ENCODE data around the gene CNGB1. TPM values are rescaled to one million over a fixed set of nuclear protein-coding genes. Genes with fewer than 3 reads are reported as not detected.

The CNGB1 gene
- polyA plus RNA-seq, 1 of the 3 experiments (the other 2 are of a cell fraction), result 0.05 TPM

DNA sequence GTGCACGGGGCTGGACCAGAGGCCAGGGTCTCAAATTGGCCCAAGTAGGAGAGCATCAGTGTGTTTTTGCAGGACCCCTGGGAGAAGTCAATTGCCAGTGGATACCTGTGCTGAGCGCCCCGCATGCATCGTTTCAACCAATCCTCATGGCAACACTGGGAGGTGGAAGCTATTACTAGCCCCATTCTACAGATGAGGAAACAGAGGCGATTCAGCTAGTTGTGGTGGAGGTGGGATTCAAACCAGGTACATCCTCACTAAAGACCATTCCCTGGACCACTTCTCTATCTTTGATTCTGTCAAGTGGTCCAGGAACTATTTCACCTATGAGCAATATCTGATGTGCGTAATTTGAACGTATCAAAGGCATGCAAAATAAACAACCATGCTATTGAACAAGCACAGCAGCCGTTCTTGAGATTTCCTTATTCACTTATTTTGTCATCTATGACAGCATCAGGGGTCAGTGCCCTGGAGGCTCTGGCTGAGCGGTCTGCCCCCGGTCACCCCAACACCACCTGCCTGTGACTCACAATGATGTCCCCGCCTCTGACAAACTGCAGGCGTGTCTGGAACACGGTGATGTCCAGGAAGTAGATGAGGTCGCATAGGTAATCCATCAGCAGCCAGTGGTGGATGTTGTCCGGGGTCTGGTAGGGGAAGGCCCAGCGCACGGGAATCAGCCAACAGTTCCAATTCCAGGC lies 54.0 kb downstream of the CNGB1 start:
- no peak for TF ChIP-seq GABPA (IDR thresholded peaks at IDR 0.05; ENCODE audit: low read depth)
- CTCF ChIA-PET, result no interaction called here
- Histone ChIP-seq H3K79me2 (ENCODE audit: insufficient read depth) (no peaks in the 10 kb centered on the region), H3K9me3 (no peaks in the 10 kb centered on the region), H3K4me2 (no peak overlapping the region), H3K27me3 (ENCODE audit: insufficient read depth) (peaks cover 3% of the 10 kb centered on the region; the same call in 1 of the 2 replicates), H3F3A (replicated peaks; ENCODE audit: insufficient read depth) (no peaks in the 10 kb centered on the region), H3K36me3 (replicated peaks in 1 of 2; ENCODE audit: control insufficient read depth in 1 of 2, insufficient read depth in 2 of 2, low read length in 1 of 2) (no peaks in the 10 kb centered on the region), H2AFZ (ENCODE audit: low read depth) (no peak overlapping the region), H3K9ac (no peak overlapping the region), H3K9me2 (no peaks in the 10 kb centered on the region), H4K20me1 (ENCODE audit: insufficient read depth) (no peaks in the 10 kb centered on the region), H3K4me3 (ENCODE audit: low read depth in 2 of 2, low read length in 1 of 2) (no peak overlapping the region), H3K4me1 (ENCODE audit: control insufficient read depth in 1 of 2, insufficient read depth in 2 of 2, low read depth in 1 of 2, low read length in 1 of 2) (no peaks in the 10 kb centered on the region; a peak in 1 of 4 replicates), H3K27ac (ENCODE audit: low read depth in 2 of 2, low read length in 1 of 2) (no peak overlapping the region)
- POLR2A ChIA-PET, result no interaction called here
- 77% methylated on average over 16 of the region's 17 CpGs for WGBS (ENCODE audit: low lambda C conversion rate)
- no peak for DNase-seq

- no peak overlapping the region for H3K4me2 ChIP-seq
- TF ChIP-seq, protein P1, sequence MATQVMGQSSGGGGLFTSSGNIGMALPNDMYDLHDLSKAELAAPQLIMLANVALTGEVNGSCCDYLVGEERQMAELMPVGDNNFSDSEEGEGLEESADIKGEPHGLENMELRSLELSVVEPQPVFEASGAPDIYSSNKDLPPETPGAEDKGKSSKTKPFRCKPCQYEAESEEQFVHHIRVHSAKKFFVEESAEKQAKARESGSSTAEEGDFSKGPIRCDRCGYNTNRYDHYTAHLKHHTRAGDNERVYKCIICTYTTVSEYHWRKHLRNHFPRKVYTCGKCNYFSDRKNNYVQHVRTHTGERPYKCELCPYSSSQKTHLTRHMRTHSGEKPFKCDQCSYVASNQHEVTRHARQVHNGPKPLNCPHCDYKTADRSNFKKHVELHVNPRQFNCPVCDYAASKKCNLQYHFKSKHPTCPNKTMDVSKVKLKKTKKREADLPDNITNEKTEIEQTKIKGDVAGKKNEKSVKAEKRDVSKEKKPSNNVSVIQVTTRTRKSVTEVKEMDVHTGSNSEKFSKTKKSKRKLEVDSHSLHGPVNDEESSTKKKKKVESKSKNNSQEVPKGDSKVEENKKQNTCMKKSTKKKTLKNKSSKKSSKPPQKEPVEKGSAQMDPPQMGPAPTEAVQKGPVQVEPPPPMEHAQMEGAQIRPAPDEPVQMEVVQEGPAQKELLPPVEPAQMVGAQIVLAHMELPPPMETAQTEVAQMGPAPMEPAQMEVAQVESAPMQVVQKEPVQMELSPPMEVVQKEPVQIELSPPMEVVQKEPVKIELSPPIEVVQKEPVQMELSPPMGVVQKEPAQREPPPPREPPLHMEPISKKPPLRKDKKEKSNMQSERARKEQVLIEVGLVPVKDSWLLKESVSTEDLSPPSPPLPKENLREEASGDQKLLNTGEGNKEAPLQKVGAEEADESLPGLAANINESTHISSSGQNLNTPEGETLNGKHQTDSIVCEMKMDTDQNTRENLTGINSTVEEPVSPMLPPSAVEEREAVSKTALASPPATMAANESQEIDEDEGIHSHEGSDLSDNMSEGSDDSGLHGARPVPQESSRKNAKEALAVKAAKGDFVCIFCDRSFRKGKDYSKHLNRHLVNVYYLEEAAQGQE (IDR thresholded peaks at IDR 0.05; ENCODE audit: low read depth, low read length), result no peak
- no peak for TF ChIP-seq EZH2phosphoT487 (IDR thresholded peaks at IDR 0.05; ENCODE audit: borderline replicate concordance, low read depth)
- TF ChIP-seq RCOR1 (IDR thresholded peaks at IDR 0.05; ENCODE audit: low read length), result no peak
- TF ChIP-seq RFX5 (IDR thresholded peaks at IDR 0.05; ENCODE audit: low read length), result no peak
- no peak for TF ChIP-seq JUND (IDR thresholded peaks at IDR 0.05)
- no peak for TF ChIP-seq FOXM1 (IDR thresholded peaks at IDR 0.05; ENCODE audit: low read depth)
- no peak for TF ChIP-seq IRF3 (IDR thresholded peaks at IDR 0.05; ENCODE audit: low read depth, low read length)
- TF ChIP-seq SIN3A (IDR thresholded peaks at IDR 0.05; ENCODE audit: borderline replicate concordance, low read depth, low read length), result no peak
- no peak for TF ChIP-seq TCF12 (IDR thresholded peaks at IDR 0.05)
- no peak for TF ChIP-seq MEF2A (IDR thresholded peaks at IDR 0.05; ENCODE audit: borderline replicate concordance, low read depth)
- no peaks in the 10 kb centered on the region for H4K20me1 ChIP-seq (ENCODE audit: insufficient read depth)
- H3K4me3 ChIP-seq (ENCODE audit: low read depth in 2 of 2, low read length in 1 of 2), result no peak overlapping the region
- no peak overlapping the region for H3K9ac ChIP-seq
- 74% methylated on average over 11 of the region's 12 CpGs for WGBS (ENCODE audit: low lambda C conversion rate)
- no peaks in the 10 kb centered on the region for H3K36me3 ChIP-seq (replicated peaks in 1 of 2; ENCODE audit: control insufficient read depth in 1 of 2, insufficient read depth in 2 of 2, low read length in 1 of 2)
- no peaks in the 10 kb centered on the region for H3K9me3 ChIP-seq
- peaks cover 3% of the 10 kb centered on the region; the same call in 1 of the 2 replicates for H3K27me3 ChIP-seq (ENCODE audit: insufficient read depth)
- H3F3A ChIP-seq (replicated peaks; ENCODE audit: insufficient read depth), result no peaks in the 10 kb centered on the region
- no peaks in the 10 kb centered on the region for H3K79me2 ChIP-seq (ENCODE audit: insufficient read depth)
- ChIA-PET CTCF (interaction anchor here (1.0 to 1.5 kb wide), 4 partner anchors 10 to 340 kb away, joined by 3 to 4 read pairs (median 3); partner anchors contain the start of gene ZNF319), POLR2A (no interaction called here)
- H3K27ac ChIP-seq (ENCODE audit: low read depth in 2 of 2, low read length in 1 of 2), result no peak overlapping the region
- H3K9me2 ChIP-seq, result no peaks in the 10 kb centered on the region
- H2AFZ ChIP-seq (ENCODE audit: low read depth), result no peak overlapping the region
- H3K4me1 ChIP-seq (ENCODE audit: control insufficient read depth in 1 of 2, insufficient read depth in 2 of 2, low read depth in 1 of 2, low read length in 1 of 2), result no peaks in the 10 kb centered on the region; a peak in 1 of 4 replicates
- DNase-seq, result no peak
These were observed 55.0 kb downstream of the CNGB1 start for GRCh38 chr16:57915811-57916488.

Data from SK-N-SH (cell line).